GM19328 (cell line): Measurements from ENCODE around the gene RPL28.

ENCODE experiments used
- ATAC-seq: cut with Tn5 transposase; IDR thresholded peaks from one replicate; pipeline ENCODE4 v1.9.1; 2021; ENCODE audit warnings: mild to moderate bottlenecking, moderate library complexity; ENCODE audit not compliant: unreplicated experiment

The RPL28 gene

DNA sequence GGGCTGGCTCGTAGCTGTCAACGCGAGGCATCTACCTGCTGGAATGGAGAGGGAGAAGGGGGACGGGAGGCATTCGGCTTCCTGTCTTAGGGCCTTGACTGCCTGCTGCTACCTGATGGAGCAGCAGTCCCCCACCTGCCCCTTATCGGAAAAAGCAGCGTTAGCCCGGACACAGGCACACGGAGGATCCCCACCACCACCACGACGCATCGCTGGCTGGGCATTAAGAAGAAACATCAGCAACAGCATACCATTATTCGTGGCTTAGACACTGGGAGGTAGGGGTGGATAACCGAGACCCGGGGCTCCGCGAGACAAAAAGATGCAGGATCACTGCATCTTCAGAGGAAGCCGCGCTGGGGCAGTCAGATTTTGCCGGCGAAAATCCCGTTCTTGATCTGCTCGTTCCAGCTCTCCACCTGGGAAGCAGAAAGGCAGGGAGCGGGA is 32.4 kb upstream of the RPL28 start:
- ATAC-seq: no peak

DNA sequence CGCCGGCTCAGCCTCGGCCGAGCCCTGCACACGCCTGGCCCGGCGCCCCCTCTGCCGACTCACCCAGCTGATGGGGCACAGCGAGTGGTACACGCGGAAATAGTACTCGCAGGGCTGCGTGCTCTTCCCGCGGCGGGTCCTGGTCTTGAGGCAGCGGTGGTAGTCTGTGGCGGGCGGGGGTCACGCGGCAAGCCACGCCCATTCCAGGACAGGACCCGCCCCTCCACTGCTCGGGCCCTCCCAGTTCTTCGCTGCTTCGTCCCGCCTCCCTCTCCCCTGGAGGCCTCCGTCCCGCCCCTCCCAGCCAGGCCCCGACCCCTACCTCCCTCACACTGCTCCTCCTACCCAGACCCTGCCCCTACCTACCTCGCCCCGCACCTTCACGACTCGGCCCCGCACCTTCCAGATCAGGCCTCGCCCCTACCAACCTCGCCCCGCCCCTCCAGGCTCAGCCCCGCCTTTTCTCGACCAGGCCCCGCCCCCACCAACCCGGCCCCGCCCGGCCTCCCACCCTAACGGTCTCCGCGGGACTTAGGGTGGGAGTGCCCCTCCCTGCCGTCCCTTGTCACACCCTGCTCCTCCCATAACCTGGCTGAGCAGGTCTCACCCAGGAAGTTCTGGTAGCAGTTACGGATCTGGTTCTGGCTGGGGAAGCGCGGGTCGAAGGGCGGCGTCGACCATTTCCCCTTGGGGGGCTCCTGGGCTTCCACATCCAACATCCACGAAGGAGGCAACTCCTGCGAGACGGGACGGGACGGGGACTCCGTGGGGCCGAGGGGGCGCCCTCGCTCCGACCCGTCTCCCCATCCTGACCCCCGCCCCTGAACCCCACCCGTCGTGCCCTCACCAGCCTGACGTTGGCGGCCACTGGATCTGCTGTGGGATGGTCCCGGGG is 31.7 kb upstream of the RPL28 start:
- ATAC-seq: no peak

GRCh38 chr19:55354698-55355212 is 31.0 kb upstream of the RPL28 start, which contains the start of gene COX6B2:
Gene COX6B2 (minus strand): TSS chr19:55354719. CDS start chr19:55354521, 198 bp downstream.
- ATAC-seq: no peak

GRCh38 chr19:55355213-55355821 is 30.4 kb upstream of the RPL28 start:
- ATAC-seq: no peak

DNA sequence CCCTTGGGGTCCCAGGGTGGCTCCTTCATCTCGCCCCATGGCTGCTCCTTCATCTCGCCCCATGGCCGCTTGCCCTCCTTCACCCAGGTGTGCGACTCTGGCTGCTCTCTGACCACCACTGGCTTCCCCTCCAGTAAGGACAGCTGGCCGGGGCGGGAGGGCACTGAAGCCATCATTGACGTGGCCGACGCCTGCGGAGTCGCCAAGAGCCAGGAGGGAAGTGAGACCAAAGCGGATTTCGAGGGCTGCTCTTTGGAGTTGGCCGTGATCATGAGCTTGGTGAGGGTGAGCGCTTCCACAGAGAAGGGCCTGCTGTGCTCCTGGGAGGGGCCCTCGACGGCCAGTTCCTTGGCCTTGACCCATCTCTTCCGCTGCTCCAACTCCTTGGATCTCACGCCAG is 27.2 kb upstream of the RPL28 start:
- ATAC-seq: no peak

DNA sequence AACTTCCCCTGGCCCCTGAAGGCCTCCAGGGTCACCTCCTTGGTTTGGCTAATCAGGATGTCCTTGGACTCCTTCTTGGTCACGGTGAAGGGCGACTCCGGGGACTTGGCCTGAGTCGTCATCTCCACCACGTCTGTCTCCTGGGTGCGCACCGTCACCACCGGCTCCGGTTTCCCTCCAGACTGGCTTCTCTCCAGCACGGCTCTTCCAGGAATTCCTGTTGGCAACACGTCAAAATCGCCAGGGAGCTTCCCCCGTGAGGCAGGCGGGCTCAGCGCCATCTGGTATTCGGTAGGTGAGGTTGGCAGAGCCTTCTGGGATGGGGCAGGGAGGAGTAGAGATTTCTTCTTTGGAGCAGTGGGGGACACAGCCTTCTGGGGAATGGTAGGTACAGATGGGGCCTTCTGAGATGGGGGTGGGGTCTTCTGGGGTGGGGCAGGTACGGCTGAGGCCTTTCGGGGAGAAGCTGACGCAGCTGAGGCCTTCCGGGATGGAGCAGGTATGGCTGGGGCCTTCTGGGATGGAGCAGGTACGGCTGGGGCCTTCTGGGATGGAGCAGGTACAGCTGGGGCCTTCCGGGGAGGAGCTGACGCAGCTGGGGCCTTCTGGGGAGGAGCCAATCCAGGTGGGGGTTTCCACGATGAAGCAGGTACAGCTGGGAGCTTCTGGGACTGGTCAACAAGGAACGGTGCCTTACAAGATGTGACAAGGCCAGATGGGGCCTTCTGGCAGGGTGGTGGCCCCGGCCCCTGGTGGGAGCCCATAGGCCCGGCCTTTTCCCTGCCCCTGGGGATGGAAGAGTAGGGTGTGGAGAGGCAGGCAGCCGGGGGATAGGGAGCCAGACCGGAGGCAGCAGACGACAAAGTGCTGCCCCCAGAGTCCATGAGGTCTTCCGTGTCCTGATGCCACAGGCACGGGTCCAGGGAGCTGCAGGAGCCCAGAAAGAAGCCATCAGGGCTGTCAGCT is 26.5 kb upstream of the RPL28 start:
- ATAC-seq: no peak

GRCh38 chr19:55360902-55361301 is 24.8 kb upstream of the RPL28 start:
- no peak for ATAC-seq

- no peak for ATAC-seq
Observed at GRCh38 chr19:55362174-55362989, 23.4 kb upstream of the RPL28 start.

- ATAC-seq: no peak
Observed at GRCh38 chr19:55362990-55363716, 22.6 kb upstream of the RPL28 start, which contains the start of gene GARIN5B. Gene GARIN5B (minus strand): TSS chr19:55363260. CDS start chr19:55363066, 194 bp downstream.

DNA sequence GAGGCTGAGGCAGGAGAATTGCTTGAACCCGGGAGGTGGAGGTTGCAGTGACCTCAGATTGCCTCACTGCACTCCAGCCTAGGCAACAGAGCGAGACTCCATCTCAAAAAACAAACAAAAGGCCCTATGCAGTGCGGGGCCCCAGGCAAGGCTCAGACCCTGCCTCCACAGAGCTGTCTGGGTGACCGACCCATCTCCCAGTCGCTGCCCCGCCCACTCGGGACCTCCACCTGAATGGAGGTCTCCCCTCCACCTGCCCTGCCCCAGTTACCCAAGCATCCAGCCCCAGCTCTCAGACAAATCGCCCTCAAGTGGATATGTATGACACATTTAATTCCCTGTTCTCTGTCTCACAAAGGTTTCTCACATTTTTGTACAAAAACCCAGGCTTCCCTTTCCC is 20.5 kb upstream of the RPL28 start:
- ATAC-seq: no peak

- ATAC-seq: no peak
Observed at GRCh38 chr19:55365964-55366363, 19.8 kb upstream of the RPL28 start.

GRCh38 chr19:55366790-55367189 is 18.9 kb upstream of the RPL28 start:
- ATAC-seq: no peak

- ATAC-seq: no peak
Observed at GRCh38 chr19:55368106-55368505, 17.6 kb upstream of the RPL28 start.

DNA sequence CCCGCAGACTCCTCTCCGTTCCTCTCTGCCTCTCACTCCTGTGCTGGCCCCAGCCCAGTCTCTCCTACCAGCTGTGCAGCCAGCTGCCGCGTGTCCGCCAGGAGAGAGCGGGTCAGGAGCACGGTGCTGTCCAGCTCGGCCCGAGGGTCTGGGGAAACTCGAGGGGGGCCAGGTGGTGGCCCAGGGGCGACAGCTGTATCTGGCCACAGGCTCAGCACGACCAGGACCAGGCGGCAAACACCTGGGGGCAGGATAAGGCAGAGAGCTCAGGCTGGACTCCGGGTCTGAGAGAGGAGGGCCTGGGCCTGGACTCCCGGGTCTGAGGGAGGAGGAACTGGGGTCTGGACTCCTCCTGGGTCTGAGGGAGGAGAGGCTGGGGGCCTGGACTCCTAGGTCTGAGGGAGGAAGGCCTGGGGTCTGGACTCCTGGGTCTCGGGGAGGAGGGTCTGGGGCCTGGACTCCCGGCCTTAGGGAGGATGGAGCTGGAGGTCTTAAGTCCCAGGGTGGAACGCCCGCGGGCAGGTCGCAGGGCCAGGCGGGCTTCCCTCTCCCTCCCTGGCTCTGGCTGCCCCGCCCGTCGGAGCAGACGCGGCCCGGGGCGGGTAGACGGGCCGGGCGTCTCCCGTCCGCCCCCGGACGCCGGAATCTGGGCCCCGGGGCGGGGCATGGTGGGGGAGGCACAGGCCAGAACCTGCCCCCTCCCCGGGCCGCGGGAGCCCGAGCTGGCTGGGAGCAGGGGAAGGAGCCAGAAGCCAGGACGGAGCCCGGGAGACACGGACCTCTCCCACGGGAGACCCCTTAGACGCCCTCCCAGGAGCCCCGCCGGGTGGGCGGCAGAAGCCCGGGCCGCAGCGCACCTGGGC is 16.8 kb upstream of the RPL28 start:
- no peak for ATAC-seq

DNA sequence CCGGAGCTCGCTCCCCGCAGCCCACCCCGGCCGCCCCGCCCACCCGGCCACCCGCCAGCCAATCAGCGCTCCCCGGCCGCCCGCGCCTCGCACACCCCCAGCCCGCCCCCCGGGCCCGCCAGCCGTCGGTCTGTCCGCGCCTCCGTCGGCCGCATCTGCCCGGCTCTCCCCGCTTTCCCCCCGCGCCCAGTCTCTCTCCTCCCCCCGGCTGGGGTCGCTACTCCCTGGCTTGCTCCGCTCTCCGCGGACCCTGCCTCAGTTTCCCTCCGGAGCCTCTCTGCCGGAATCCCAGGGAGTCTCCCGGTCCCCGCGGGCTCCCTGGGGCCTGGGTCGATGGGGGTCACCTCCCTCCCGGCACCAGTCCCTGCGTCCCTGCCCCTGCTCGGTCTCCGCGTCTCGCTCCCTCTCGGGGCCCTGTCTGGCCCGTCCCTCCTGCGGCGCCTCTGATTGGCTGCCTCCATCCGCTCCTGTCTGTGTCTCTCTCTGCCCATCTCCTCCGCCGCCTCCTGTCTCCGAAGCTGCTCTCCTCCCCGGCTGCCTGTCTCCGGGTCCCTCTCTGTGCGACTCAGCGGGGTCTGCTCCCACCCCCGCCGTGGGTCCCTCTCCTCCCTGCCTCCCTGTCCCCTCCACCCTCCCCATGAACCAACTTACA is 16.0 kb upstream of the RPL28 start:
- no peak for ATAC-seq

GRCh38 chr19:55370305-55370988 is 15.3 kb upstream of the RPL28 start, which contains the start of gene IL11:
Gene IL11 (minus strand): TSS chr19:55370463. CDS start chr19:55370310, 153 bp downstream.
- ATAC-seq: no peak
